ENCODE measurements around the gene NFIL3. TPM values are rescaled to one million over a fixed set of nuclear protein-coding genes. Genes with fewer than 3 reads are reported as not detected.
"Not testable (repeated sequence)": the region's sequence is repeated elsewhere in the genome, so short reads cannot be mapped to it uniquely, and the experiment has no call there.

NFIL3 gene
- polyA plus RNA-seq, 1 donor from 2014 or later: 31.6 TPM

DNA sequence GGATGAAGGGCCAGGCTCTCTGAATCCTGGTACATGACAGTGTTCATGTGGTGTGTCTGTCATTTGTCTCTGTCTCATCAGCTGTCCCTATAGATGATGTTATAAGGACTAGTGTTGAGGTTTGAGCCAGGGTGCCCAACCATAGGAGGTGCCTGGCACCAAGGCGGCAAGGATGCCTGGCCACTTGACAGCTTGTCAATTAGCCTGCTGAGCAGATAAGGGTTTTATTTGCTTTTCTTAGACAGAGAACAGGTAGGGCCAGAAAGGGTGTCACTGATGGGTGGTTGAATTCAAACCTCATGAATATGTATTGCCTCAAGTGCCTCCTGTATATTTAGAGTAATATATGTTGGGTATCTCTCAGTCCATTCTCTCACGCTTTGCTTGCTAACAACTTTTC, 31.8 kb downstream of the NFIL3 start:
- TF ChIP-seq MXI1 (conservative IDR thresholded peaks at IDR 0.05; ENCODE audit: poor library complexity, severe bottlenecking): no peak
- TF ChIP-seq EP300 (conservative IDR thresholded peaks at IDR 0.05; ENCODE audit: poor library complexity, severe bottlenecking): no peak
- TF ChIP-seq EZH2 (IDR thresholded peaks at IDR 0.05; ENCODE audit: borderline replicate concordance, insufficient read depth, low read length, poor library complexity, severe bottlenecking): no peak
- no peak for TF ChIP-seq TAF1 (IDR thresholded peaks at IDR 0.05; ENCODE audit: low read depth)
- no peak for TF ChIP-seq RAD21 (conservative IDR thresholded peaks at IDR 0.05)
- no peak for TF ChIP-seq SMC3 (conservative IDR thresholded peaks at IDR 0.05; ENCODE audit: poor library complexity)
- no peak for TF ChIP-seq POLR2AphosphoS5 (IDR thresholded peaks at IDR 0.05)
- TF ChIP-seq, protein P1, sequence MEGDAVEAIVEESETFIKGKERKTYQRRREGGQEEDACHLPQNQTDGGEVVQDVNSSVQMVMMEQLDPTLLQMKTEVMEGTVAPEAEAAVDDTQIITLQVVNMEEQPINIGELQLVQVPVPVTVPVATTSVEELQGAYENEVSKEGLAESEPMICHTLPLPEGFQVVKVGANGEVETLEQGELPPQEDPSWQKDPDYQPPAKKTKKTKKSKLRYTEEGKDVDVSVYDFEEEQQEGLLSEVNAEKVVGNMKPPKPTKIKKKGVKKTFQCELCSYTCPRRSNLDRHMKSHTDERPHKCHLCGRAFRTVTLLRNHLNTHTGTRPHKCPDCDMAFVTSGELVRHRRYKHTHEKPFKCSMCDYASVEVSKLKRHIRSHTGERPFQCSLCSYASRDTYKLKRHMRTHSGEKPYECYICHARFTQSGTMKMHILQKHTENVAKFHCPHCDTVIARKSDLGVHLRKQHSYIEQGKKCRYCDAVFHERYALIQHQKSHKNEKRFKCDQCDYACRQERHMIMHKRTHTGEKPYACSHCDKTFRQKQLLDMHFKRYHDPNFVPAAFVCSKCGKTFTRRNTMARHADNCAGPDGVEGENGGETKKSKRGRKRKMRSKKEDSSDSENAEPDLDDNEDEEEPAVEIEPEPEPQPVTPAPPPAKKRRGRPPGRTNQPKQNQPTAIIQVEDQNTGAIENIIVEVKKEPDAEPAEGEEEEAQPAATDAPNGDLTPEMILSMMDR (IDR thresholded peaks at IDR 0.05; ENCODE audit: poor library complexity, severe bottlenecking): no peak
- TF ChIP-seq, protein P2, sequence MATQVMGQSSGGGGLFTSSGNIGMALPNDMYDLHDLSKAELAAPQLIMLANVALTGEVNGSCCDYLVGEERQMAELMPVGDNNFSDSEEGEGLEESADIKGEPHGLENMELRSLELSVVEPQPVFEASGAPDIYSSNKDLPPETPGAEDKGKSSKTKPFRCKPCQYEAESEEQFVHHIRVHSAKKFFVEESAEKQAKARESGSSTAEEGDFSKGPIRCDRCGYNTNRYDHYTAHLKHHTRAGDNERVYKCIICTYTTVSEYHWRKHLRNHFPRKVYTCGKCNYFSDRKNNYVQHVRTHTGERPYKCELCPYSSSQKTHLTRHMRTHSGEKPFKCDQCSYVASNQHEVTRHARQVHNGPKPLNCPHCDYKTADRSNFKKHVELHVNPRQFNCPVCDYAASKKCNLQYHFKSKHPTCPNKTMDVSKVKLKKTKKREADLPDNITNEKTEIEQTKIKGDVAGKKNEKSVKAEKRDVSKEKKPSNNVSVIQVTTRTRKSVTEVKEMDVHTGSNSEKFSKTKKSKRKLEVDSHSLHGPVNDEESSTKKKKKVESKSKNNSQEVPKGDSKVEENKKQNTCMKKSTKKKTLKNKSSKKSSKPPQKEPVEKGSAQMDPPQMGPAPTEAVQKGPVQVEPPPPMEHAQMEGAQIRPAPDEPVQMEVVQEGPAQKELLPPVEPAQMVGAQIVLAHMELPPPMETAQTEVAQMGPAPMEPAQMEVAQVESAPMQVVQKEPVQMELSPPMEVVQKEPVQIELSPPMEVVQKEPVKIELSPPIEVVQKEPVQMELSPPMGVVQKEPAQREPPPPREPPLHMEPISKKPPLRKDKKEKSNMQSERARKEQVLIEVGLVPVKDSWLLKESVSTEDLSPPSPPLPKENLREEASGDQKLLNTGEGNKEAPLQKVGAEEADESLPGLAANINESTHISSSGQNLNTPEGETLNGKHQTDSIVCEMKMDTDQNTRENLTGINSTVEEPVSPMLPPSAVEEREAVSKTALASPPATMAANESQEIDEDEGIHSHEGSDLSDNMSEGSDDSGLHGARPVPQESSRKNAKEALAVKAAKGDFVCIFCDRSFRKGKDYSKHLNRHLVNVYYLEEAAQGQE (IDR thresholded peaks at IDR 0.05; ENCODE audit: borderline replicate concordance): no peak
- no peaks in the 10 kb centered on the region for H3K27me3 ChIP-seq (ENCODE audit: insufficient read depth, low read depth, low read length)
- no peaks in the 10 kb centered on the region for H3F3A ChIP-seq (ENCODE audit: insufficient read depth, low read length, poor library complexity, severe bottlenecking)
- H3K36me3 ChIP-seq (ENCODE audit: insufficient read depth, low read length): no peaks in the 10 kb centered on the region
- H3K9me3 ChIP-seq (ENCODE audit: low read length): no peaks in the 10 kb centered on the region
- no peak overlapping the region for H3K4me2 ChIP-seq (ENCODE audit: low read length)
- no peak overlapping the region for H3K27ac ChIP-seq (ENCODE audit: low read length)
- H3K9ac ChIP-seq (ENCODE audit: low read length): no peak overlapping the region
- H3K4me3 ChIP-seq (ENCODE audit: low read length): no peak overlapping the region
- H2AFZ ChIP-seq (ENCODE audit: low read depth, low read length): no peak overlapping the region
- no peaks in the 10 kb centered on the region for H4K20me1 ChIP-seq (ENCODE audit: insufficient read depth)
- no peaks in the 10 kb centered on the region for H3K9me2 ChIP-seq (ENCODE audit: insufficient read depth, low read length)
- no peaks in the 10 kb centered on the region for H3K79me2 ChIP-seq (replicated peaks; ENCODE audit: insufficient read depth, low read length)

DNA sequence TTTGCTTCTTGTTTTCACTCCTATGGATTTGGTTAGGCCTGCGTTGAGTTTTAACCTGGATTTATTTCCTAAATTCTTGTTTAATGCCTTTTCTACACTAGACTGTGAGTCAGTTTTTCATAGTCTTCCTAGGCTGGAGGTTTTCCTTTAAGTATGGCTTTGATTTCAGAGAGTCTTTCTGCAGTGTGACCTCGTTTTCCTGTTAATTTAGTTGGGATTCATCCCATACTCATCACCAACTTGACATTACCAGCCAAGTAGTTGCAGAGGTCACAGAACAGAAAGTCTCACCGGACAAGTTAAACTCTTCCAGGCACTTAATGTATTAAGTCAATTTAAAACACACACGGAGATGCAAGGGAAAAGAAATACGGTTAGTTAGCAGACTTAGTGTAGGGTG, 32.2 kb downstream of the NFIL3 start:
- no peak overlapping the region for H3K4me3 ChIP-seq (ENCODE audit: low read length)
- H3K27ac ChIP-seq (ENCODE audit: low read length): no peak overlapping the region
- H3K27me3 ChIP-seq (ENCODE audit: insufficient read depth, low read depth, low read length): no peaks in the 10 kb centered on the region
- H2AFZ ChIP-seq (ENCODE audit: low read depth, low read length): no peak overlapping the region
- TF ChIP-seq, protein P1 (IDR thresholded peaks at IDR 0.05; ENCODE audit: poor library complexity, severe bottlenecking): no peak
- no peak for TF ChIP-seq EP300 (conservative IDR thresholded peaks at IDR 0.05; ENCODE audit: poor library complexity, severe bottlenecking)
- no peak for TF ChIP-seq MXI1 (conservative IDR thresholded peaks at IDR 0.05; ENCODE audit: poor library complexity, severe bottlenecking)
- TF ChIP-seq, protein P2 (IDR thresholded peaks at IDR 0.05; ENCODE audit: borderline replicate concordance): no peak
- TF ChIP-seq RAD21 (conservative IDR thresholded peaks at IDR 0.05): no peak
- TF ChIP-seq POLR2AphosphoS5 (IDR thresholded peaks at IDR 0.05): no peak
- TF ChIP-seq SMC3 (conservative IDR thresholded peaks at IDR 0.05; ENCODE audit: poor library complexity): no peak
- no peak for TF ChIP-seq EZH2 (IDR thresholded peaks at IDR 0.05; ENCODE audit: borderline replicate concordance, insufficient read depth, low read length, poor library complexity, severe bottlenecking)
- no peak for TF ChIP-seq TAF1 (IDR thresholded peaks at IDR 0.05; ENCODE audit: low read depth)
- H3K79me2 ChIP-seq (replicated peaks; ENCODE audit: insufficient read depth, low read length): no peaks in the 10 kb centered on the region
- no peak overlapping the region for H3K4me2 ChIP-seq (ENCODE audit: low read length)
- no peaks in the 10 kb centered on the region for H3K9me3 ChIP-seq (ENCODE audit: low read length)
- no peaks in the 10 kb centered on the region for H3F3A ChIP-seq (ENCODE audit: insufficient read depth, low read length, poor library complexity, severe bottlenecking)
- no peaks in the 10 kb centered on the region for H4K20me1 ChIP-seq (ENCODE audit: insufficient read depth)
- no peak overlapping the region for H3K9ac ChIP-seq (ENCODE audit: low read length)
- H3K36me3 ChIP-seq (ENCODE audit: insufficient read depth, low read length): no peaks in the 10 kb centered on the region
- no peaks in the 10 kb centered on the region for H3K9me2 ChIP-seq (ENCODE audit: insufficient read depth, low read length)

DNA sequence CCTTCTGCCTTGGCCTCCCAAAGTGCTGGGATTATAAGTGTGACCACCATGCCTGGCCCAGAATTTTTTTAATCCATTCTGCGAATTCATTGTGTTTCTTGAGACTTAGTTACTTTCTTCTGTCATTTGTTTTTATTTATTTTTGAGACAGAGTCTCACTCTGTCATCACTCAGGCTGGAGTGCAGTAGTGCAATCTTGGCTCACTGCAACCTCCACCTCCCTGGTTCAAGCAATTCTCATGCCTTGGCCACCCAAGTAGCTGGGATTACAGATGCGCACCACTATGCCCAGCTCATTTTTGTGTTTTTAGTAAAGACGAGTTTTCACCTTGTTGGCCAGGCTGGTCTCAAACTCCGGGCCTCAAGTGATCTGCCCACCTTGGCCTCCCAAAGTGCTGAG, 33.9 kb downstream of the NFIL3 start:
- not testable (repeated sequence) for H3K27me3 ChIP-seq (ENCODE audit: insufficient read depth, low read depth, low read length); H3K9ac ChIP-seq (ENCODE audit: low read length); H3F3A ChIP-seq (ENCODE audit: insufficient read depth, low read length, poor library complexity, severe bottlenecking); H2AFZ ChIP-seq (ENCODE audit: low read depth, low read length); H3K4me2 ChIP-seq (ENCODE audit: low read length); H3K9me3 ChIP-seq (ENCODE audit: low read length); H4K20me1 ChIP-seq (ENCODE audit: insufficient read depth); H3K36me3 ChIP-seq (ENCODE audit: insufficient read depth, low read length); H3K27ac ChIP-seq (ENCODE audit: low read length); H3K4me3 ChIP-seq (ENCODE audit: low read length); H3K9me2 ChIP-seq (ENCODE audit: insufficient read depth, low read length); H3K79me2 ChIP-seq (replicated peaks; ENCODE audit: insufficient read depth, low read length)
